GM21723 (cell line): ENCODE measurements around the gene RYR3.

Experiments used
- ATAC-seq: cut with Tn5 transposase; IDR thresholded peaks from one replicate; pipeline ENCODE4 v1.9.1; 2021; ENCODE audit warnings: mild to moderate bottlenecking, moderate library complexity; ENCODE audit not compliant: unreplicated experiment

The RYR3 gene

DNA sequence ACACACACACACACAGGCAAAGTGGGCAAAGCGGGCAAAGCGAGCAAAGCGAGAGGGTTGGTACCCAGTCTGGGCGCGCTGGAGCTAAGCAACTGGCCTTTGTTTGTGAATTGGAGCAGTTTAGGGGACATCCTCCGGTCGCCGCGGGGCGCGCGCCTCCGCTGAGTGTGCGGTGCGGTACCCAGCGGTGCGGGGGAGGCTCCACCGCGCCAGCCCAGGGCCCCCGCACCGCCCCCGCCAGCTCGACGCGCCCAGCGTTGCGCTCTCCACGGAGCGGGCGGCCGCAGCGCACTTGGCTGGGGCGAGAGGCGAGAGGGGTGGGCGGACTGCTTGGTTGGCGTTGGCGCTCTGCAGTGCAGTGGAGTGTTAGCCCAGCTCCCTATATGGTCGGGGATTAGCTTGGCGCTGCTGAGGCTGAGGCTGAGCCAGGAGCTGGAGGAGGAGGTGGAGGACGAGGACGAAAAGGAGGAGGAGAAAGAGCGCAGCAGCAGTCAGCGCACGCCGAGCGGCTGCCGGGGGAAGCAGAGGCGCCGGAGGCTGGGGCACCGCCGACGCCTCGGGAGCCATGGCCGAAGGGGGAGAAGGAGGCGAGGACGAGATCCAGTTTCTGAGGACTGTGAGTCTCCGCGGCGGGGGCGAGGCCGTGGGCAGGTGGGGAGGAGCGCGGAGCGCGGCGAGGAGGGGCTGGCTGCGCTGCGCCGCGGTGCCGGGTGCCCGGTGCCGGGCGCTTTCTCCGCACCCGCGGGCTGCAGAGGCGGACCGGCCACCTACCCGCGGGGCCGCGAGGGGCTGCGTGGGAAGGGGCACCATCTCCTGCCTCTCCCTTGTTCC, at the start of gene RYR3:
TSS of gene RYR3 (plus strand) at position 487 of the 831 bp plus-strand sequence. CDS start at position 566, 79 bp downstream.
- ATAC-seq = no peak

DNA sequence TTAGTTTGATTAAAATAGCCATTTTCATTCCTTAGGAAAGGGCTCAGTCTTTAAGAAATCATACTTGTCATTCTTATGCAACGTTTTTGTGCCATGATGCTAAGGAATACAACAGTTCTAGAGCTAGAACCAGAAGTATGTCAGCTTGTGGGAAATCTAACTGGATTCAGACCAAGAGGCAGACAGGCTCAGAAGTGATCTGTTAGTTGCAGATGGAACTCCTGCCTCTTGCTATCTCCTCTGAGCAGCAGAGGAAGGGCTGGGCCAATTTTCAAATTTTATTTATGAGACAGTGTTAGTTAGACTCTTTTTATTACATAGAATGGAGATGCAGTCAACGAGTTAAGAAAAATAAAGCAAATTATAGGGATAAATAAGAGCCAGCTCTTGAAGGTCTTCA, 48.5 kb upstream of the RYR3 start:
- ATAC-seq = no peak

DNA sequence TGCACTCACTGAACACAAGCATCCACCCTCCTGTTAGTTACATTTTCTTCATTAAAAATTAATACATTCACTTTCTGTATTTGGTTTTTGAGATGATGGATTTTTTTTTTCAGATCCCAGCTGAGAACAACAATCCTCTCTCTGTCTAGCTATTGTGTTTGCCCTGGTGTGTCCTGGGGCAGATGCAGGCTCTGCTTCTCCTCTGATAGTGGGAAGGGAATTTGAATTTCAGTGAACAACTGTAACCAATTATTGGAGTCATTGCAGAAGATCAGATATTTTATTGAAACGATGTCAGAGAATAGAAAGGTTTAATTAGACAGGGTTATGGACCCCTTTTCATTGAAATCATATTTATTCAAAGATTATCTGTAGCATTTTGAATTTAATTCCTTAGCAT, 33.1 kb upstream of the RYR3 start:
- no peak for ATAC-seq

DNA sequence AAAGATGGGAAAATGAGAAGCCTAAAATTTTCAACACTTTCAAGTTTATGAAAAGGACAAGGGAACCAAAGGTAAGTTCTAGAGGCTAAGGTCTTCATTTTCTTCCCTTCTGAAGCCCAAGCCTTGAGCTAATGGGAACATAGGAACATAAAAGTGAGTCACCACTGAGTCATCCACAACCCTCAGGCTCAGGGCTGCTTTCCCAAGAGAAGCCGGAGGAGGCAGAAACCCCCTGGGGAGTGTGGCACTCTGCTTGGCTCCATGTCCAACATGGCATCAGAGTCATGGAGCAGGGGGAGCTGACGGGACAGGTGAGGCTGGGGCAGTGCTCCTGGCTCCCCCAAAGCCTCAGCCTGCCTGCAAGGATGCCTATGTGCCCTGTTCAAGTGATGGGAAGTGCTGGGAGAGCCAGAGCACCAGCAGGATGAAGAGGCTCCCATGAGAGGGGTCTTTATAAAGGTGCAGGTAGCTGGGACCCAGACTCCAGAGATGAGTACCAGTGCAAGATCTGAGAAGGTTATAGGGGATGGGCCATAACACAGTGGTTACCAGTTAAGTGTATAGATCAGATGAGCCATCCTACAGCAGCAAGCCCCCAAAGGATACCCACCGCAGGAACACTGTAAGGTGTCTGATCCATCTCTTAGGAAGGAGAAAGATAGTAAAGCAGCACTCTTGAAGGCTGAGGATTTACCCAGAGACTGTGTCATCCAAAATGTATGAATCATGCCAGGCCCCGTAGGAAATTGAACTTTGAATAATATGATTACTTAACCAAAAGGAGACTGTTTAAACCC, 31.8 kb upstream of the RYR3 start:
- no peak for ATAC-seq

DNA sequence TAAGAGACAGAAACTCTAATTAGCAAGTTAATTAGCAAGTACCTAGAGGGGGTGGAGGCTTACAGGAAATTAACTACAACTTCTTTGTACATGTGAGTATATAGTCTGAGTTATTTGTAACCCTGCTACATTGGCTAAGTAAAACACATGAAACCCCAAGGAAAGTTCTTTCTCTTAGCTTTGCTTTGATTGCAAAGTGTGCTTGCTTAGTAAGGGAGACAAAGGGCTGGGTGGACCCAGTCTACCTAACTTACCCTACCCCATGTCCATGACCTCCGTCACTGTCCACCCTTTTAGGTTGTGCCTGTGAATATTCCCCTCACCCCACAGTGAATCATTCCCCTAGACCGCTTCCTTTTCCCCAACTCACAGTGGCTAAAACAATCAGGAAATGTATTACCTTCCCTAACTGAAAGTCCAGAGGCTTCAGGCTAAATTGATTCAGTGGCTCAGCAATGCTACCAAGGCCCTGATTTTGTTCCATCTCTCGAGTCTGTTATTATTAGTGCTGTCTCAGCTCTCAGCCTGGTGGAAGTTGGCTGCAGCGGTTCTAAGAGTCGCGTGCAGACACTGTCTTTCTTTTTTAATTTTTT, 31.1 kb upstream of the RYR3 start:
- no peak for ATAC-seq

DNA sequence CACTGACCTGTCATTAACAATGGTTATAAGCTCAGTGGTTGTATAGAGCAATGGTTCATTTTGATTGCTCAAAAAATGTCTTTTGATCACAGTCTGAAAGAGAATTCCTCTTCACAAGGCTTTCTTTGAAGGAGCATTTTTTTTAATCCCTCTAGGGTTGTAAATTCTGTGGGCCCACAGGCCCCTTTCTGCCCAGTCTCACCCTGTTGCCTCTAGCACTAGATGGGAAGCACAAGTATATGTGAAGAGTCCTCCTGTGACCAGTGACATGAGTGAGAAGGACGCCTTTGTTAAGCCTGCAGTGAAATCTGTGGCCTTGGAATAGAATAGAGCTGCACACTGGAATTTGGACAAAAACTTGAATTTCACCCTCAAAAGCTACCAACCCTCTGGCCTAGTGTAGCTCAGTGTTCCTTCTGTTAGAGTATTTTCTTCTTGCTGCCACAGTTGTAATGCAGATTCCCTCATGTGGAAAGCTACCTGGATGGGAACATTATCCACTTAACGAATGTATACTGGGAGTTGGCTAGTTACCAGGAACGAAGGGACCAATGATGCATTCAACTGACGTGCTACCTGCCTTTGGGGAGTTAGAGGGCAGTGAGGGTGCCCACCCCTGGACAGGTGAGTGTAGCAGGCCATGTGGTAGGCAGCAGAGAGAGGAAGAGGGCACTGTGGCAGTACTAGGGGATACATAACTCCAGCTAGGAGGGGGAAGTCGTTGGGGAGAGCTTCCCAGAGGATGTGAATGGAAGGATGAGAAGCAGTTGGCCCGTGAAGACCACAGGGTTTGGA, 28.3 kb upstream of the RYR3 start:
- no peak for ATAC-seq

DNA sequence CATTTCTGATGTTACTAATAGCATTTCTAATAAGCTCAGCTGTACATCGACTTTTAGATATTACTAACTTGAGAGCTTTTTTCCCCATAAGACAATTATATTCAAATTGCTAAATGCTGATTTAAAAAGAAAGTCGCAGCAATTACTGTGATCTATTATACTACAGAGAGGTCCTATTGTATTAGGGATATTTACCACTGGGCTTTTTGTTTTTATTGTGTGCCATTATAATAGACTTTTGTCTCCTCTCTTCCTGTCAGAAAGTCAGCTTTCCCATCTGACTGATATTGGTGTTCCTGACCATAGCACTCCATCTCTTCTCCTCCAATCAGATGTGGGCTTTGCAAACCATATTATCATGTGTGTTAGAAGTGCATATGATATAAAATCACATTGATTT, 27.2 kb upstream of the RYR3 start:
- no peak for ATAC-seq

DNA sequence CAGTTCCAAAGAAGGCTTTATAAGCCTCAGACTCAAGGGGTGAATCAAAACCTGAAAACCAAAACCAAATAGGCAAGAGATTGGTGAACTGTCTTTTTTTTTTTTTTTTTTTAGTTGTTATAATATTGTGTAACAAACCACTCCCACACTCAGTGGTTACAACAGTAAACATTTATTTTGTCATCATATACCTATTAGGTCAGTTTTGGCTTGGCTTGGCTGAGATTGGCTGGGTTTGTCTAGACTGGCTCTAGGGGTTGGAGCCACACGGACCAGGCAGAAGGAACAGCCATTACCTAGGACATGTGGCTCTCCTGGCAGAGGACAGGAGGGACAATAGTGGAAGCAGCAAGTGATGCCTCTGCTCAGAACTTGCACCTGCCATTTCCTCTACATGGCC, 26.4 kb upstream of the RYR3 start:
- ATAC-seq = no peak

DNA sequence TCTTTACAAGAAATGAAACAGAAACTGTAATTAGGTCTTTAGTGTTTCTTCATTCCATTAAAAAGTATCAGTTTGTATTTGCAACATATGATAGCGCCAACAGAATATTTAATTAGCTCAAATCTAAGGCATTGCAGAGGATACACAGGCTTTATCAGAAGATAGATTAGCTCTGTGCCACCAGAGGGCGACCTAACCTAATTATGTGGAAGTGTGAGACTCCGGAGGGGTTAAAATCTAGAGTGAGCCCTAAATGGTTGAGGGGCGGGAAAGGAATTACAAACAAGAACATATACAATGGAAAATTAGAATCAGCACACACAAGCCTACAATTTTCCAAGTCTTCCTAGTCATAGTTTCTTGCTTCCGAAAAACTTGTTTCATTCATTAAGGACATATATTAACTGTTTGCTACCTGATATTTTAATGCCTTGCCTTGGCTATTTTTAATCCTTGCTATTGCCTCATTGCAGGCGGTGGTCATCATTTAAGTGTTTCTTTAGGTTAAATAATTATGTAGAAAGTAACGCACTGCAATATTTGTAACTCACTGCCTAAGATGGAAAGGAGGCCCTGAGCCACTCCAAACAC, 18.0 kb upstream of the RYR3 start:
- no peak for ATAC-seq

DNA sequence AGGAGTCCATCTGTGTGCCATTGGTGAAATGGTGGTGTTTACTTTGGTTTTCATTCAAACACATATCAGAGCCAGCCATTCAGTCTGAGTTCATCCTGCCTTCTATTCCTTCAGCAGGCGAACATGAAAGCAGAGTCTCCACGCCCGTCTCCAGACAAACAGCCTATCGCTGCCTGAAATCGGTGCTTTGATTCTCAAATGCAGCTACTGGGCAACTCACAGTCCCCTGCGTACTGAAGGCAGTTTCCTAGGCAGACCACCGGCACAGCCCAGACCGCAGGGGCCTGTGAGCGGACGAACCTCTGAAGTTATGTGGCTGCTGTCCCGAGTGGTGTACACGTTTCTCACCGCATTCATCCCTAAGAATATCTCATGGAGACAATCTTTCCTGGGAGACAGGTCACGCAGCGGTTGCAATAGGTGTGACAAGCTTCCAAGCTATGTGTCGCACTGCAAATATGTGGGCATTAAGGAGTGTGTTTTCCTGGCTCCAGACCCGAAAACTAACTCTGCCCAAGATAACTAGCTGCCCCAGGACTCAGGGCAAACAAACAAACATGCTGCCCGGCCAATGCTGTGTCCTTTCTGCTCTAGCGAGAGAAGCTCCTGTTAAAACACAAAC, 16.9 kb upstream of the RYR3 start:
- ATAC-seq = no peak

DNA sequence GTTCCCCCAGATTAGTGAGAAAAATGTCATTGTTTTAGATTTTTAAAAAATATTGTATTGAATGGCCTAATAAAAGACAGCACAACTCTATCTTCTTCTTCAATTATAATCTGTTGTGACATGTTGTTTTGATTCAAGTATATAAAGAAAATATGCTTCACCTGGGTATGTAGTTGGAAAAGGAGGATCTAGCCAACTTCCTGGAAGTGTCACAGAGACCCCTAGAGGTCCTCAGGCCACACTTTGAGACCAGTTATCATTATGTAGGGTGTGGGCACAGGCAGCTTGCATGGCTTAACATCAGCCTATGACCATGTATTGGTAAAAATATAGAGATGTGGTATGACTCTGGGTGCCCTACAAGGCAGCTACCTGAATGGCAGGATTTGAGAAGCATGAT, 14.7 kb upstream of the RYR3 start:
- ATAC-seq = no peak

DNA sequence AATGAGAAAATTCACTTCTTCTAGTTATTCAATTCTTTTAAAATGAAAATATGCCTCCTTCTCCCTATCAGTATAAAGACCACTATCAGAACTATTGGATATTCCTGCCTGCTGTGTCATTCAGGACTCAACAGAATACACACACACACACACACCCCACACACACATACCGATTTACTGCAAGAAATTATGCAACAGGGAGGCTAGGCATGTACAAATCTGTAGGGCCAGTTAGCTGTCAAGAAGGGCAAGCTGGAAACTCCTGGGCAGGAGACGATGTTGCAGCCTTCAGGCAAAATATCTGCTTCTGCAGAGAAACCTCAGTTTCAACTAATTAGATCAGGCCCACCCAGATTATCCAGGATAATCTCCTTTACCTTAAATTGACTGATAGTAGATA, 13.9 kb upstream of the RYR3 start:
- no peak for ATAC-seq

DNA sequence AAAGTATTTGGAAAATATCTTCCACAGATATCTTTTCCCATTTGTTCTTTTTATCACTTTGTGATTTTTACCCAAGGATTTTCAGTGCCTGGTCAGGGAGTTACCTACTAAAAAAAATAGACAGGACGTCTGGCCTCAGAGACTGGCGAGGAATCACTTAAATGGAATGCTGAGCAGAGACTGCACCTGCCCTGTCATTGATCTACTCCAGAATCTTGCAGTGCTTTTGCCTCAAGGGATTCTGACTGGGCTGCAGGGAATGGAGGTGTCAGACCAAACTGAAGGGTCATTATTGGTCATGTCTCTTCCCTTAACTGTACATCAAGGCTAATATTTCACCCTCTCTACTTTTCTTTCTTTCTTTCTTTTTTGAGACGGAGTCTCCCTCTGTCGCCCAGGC, 12.1 kb upstream of the RYR3 start:
- ATAC-seq = no peak

DNA sequence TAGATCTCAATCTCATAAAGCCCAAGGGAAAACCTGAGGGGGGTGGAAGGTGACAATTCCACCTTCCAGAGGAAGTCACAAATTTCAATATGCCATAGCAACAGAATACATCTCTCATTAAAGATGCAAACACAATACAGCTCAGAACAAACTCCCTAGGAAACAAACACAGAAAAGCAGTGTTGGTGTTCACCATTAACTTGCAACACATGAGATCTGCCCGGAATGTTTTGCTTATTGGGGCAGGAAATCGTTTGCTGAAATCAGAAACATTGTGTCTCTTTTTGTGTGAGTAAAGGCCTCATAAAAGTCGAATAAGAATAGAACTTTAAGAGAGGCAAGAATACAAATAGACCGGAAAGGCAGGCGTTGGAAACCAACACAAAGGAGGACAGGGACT, 5.8 kb upstream of the RYR3 start:
- ATAC-seq = no peak

DNA sequence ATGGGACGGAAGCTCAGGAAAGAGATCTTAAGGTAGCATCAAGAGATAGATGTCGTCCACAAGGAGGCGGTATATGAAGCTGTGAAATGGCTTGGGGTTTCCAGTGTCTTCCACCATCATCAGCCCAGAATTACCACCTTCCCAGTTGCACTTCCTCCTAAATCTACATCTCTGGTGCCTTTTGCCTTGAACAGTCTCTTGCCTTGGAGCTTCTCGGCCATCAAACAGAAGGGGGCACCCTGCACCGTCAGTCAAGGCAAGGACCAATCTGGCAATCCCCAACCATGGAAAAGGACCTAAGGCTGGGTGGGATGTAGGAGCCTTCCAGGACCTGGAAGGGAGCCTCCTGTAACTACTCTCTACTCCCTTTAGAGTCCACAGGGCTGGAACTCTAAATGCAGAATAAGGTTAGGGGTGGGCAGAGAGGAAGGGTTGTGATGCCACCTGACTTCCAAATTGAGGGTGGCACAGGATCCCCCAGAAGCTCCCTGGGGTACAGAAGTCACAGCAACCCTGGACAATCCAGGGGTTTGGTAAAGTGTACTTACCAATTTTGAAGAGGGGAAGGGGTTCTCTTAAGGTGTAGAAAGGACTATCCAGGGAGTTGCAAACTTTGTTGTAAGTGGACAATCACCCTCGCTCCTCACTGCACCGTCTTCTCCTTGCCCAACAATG, 1.0 kb upstream of the RYR3 start:
- ATAC-seq = no peak

DNA sequence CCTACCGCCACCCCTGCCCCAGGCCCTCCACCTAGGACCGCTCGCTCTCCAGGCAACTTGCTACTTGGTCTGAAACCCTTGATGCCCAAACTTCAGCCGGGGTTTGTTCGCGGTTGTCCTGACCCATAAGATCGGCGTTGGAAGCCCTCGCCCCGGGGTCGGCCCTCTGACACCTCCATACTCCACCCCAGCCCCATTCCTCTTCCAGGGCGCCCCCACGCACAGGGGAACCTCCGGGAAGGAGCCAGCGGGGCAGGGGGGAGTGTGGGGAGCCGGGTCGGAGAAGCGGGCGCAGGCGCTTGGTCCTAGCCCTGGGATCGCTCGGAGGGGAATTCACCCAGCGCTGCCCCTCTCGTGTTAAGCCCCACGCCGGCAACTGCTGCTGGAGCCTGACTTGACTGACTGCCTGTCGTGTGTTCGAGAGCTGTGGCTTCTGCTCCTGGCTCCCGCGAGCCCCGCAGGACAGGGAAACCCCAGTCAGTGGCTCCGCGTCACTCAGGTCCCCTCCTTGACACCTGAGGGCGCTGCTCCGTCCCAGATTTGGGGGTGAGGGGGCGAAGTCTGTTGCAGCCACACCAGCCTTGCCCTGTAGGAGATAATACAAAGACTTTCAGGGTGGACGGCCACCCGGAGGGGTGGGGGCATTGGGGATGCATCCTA, 675 bp downstream of the RYR3 start:
- ATAC-seq = no peak

DNA sequence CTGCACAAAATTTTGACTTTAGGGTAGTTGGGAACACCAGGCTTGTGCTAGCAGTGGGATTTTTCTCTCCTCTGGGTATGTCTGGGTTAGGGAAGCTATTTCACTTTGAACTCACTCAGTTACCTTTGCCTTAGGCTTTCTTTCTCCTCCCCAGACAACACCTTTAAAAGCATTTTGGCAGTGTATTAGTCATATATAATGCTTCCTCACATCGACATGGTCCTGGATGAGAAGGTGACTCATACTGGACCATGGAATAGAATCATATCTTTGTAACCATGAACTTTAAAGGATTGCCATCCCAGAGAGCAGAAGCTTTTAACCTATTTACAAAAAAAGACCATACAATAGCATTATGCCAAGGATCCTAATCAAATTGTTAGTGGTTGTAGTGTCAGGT, 2.7 kb downstream of the RYR3 start:
- no peak for ATAC-seq

DNA sequence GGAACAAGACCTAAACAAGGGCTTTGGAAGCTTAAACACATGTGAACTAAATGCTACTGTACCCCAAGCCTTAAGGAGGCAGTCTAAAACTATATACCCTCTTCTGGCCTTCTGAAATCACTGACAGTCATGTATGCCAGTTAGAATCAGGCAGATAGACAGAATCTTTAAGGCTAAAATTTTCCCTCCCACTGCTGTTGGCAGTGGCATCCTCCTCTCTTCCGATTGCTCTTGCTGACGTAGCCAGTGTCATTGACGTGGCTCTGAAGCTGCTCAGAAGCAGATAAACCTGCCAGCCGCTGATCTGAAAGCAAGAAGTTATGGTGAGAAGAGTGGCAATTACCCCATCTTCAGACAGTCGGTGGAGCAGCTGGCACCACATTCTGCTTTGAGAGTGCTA, 3.3 kb downstream of the RYR3 start:
- no peak for ATAC-seq

DNA sequence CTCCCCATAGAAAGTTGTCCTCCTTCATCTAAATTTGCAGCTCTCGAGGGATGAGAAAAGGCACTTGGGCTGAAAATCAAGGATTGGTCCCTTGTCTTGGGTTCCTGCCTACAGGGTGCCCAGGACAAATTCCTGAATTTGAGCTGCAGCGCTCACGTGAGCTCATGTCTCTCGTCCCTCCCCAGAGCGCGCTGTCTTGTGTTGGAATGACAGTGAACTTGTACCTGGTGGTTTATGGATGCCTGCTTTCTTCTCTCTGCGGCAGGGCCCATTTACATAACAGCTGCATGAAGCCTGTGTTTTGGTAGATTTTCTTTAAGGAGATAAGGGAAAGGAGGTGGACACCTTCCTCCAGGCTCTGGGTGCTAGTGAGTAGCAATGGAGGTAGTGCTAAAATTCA, 4.3 kb downstream of the RYR3 start:
- no peak for ATAC-seq
